Astrocyte (in vitro differentiated cells and primary cell): Measurements from ENCODE around the gene PIK3C3. TPM values are rescaled to one million over a fixed set of nuclear protein-coding genes. Genes with fewer than 3 reads are reported as not detected.
A peak's percentile ranks its signal among the peaks of the same experiment; 100 is the strongest.

Source experiments
- DNase-seq: peaks from one replicate; pipeline ENCODE4 v3.0.0-alpha.2; 2010; ENCODE audit warnings: low read depth
- FAIRE-seq: peaks from 2 replicates; lab custom pipeline; 2011; peaks lifted over from hg19 to GRCh38; lab: Jason Lieb, UNC
- H2AFZ ChIP-seq: 2 replicates; pipeline ENCODE4 v1.6.0; 2012; ENCODE audit warnings: low read depth, low read length, inconsistent platforms
- H3K27ac ChIP-seq: 2 replicates; pipeline ENCODE4 v1.5.1; 2011; ENCODE audit warnings: low read depth, low read length, inconsistent platforms
- H3K27me3 ChIP-seq: 2 replicates; pipeline ENCODE4 v1.6.0; 2011; ENCODE audit warnings: low read length, inconsistent platforms; ENCODE audit not compliant: insufficient read depth
- H3K36me3 ChIP-seq: 2 replicates; pipeline ENCODE4 v1.5.1; 2011; ENCODE audit warnings: low read length, inconsistent platforms; ENCODE audit not compliant: insufficient read depth
- H3K4me1 ChIP-seq: 2 replicates; pipeline ENCODE4 v1.5.1; 2011; ENCODE audit warnings: low read length, inconsistent platforms; ENCODE audit not compliant: insufficient read depth
- H3K4me2 ChIP-seq: 2 replicates; pipeline ENCODE4 v1.6.0; 2012; ENCODE audit warnings: low read length, inconsistent platforms
- H3K4me3 ChIP-seq: 2 replicates; pipeline ENCODE4 v1.5.1; 2011; ENCODE audit warnings: low read depth, mild to moderate bottlenecking, low read length, inconsistent platforms; ENCODE audit not compliant: insufficient read depth
- H3K79me2 ChIP-seq: 2 replicates; pipeline ENCODE4 v1.6.0; 2012; ENCODE audit warnings: mild to moderate bottlenecking, low read length, inconsistent platforms; ENCODE audit not compliant: insufficient read depth
- H3K9ac ChIP-seq: 2 replicates; pipeline ENCODE4 v1.6.0; 2012; ENCODE audit warnings: mild to moderate bottlenecking, low read length, inconsistent platforms
- H3K9me3 ChIP-seq: 2 replicates; pipeline ENCODE4 v1.5.1; 2012; ENCODE audit warnings: low read depth, mild to moderate bottlenecking, low read length, inconsistent platforms; ENCODE audit not compliant: insufficient read depth
- H4K20me1 ChIP-seq: 2 replicates; pipeline ENCODE4 v1.6.0; 2012; ENCODE audit warnings: low read length, inconsistent platforms; ENCODE audit not compliant: insufficient read depth
- H3K27ac Mint-ChIP-seq: one replicate; pipeline ENCODE4 v1.8.0; 2021; ENCODE audit warnings: mild to moderate bottlenecking, mixed read lengths; ENCODE audit not compliant: unreplicated experiment
- H3K27me3 Mint-ChIP-seq: one replicate; pipeline ENCODE4 v1.8.0; 2021; ENCODE audit warnings: low read depth, mixed read lengths; ENCODE audit not compliant: unreplicated experiment
- H3K36me3 Mint-ChIP-seq: one replicate; pipeline ENCODE4 v1.8.0; 2021; ENCODE audit warnings: low read depth, mixed read lengths; ENCODE audit not compliant: unreplicated experiment
- H3K4me1 Mint-ChIP-seq: one replicate; pipeline ENCODE4 v1.8.0; 2021; ENCODE audit warnings: low read depth, mixed read lengths; ENCODE audit not compliant: unreplicated experiment
- H3K4me3 Mint-ChIP-seq: one replicate; pipeline ENCODE4 v1.8.0; 2021; ENCODE audit warnings: mild to moderate bottlenecking, moderate library complexity, mixed read lengths; ENCODE audit not compliant: unreplicated experiment
- H3K9me3 Mint-ChIP-seq: one replicate; pipeline ENCODE4 v1.8.0; 2021; ENCODE audit warnings: mild to moderate bottlenecking, mixed read lengths; ENCODE audit not compliant: unreplicated experiment
- EZH2 ChIP-seq: IDR thresholded peaks from 2 replicates; pipeline ENCODE4 v1.6.1; 2012; ENCODE audit warnings: mild to moderate bottlenecking, low read length, inconsistent platforms; ENCODE audit not compliant: insufficient read depth
- total RNA-seq: library from RNA; stranded (reverse); gene quantifications from 2 replicates; pipeline ENCODE4 v1.2.1, GENCODE V29; 2021
- TF ChIP-seq, protein P1 (sequence below): IDR thresholded peaks from 2 replicates; pipeline ENCODE4 v1.5.1; 2011; ENCODE audit warnings: low read depth, mild to moderate bottlenecking, inconsistent platforms, low read length, moderate library complexity; ENCODE audit not compliant: insufficient read depth

PIK3C3 gene
- total RNA-seq, 1 donor from 2014 or later, result 106 TPM

- no peaks in the 10 kb centered on the region for H3K27me3 Mint-ChIP-seq
- H3K9ac ChIP-seq, result no peak overlapping the region
- no peaks in the 10 kb centered on the region for H3K36me3 ChIP-seq
- H3K4me2 ChIP-seq, result no peak overlapping the region
- H3K27ac ChIP-seq, result no peak overlapping the region
- FAIRE-seq (no peak), DNase-seq (no peak)
- no peaks in the 10 kb centered on the region for H3K27me3 ChIP-seq
- peaks cover 9% of the 10 kb centered on the region for H3K4me1 ChIP-seq
- H4K20me1 ChIP-seq, result no peaks in the 10 kb centered on the region
- H3K4me1 Mint-ChIP-seq, result peaks cover 17% of the 10 kb centered on the region
- H3K4me3 Mint-ChIP-seq, result no peak overlapping the region
- no peaks in the 10 kb centered on the region for H3K9me3 ChIP-seq
- H3K79me2 ChIP-seq, result no peaks in the 10 kb centered on the region
- no peaks in the 10 kb centered on the region for H3K36me3 Mint-ChIP-seq
- no peak for TF ChIP-seq EZH2
- TF ChIP-seq, protein P1, sequence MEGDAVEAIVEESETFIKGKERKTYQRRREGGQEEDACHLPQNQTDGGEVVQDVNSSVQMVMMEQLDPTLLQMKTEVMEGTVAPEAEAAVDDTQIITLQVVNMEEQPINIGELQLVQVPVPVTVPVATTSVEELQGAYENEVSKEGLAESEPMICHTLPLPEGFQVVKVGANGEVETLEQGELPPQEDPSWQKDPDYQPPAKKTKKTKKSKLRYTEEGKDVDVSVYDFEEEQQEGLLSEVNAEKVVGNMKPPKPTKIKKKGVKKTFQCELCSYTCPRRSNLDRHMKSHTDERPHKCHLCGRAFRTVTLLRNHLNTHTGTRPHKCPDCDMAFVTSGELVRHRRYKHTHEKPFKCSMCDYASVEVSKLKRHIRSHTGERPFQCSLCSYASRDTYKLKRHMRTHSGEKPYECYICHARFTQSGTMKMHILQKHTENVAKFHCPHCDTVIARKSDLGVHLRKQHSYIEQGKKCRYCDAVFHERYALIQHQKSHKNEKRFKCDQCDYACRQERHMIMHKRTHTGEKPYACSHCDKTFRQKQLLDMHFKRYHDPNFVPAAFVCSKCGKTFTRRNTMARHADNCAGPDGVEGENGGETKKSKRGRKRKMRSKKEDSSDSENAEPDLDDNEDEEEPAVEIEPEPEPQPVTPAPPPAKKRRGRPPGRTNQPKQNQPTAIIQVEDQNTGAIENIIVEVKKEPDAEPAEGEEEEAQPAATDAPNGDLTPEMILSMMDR, result no peak
- no peak overlapping the region for H3K4me3 ChIP-seq
- H2AFZ ChIP-seq, result no peak overlapping the region
- H3K27ac Mint-ChIP-seq, result no peak overlapping the region
- H3K9me3 Mint-ChIP-seq, result no peaks in the 10 kb centered on the region
These were observed 21.3 kb upstream of the PIK3C3 start for GRCh38 chr18:41933778-41934177.

DNA sequence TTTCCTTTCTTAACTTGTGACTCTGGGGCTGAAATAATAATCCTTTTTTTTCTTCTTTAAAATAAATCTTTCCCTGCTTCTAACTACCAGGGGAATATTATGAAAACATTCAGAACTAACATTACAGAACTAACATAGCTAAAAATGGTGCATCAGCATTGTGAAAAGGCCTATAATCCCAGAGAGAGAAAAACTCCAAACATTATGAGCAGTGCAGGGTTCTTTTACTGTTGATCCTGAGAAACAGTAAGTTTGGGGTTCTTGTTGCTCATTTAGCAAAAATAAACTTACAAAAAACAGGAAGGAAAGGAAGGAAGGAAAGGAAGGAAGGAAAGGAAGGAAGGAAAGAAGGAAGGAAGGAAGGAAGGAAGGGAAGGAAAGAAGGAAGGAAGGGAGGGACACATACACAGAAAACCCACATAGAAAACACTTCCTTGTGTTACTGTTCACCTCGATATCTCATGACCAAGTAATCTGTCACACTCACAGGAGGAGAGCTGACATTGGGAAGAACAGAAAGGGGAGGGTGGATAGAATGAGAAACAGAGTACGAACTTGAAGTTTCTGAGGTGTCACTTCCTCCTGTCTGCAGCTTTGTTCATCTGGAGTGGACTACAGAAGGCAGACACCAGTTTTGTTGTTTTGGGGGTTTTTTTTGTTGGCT is 18.4 kb upstream of the PIK3C3 start:
- Histone ChIP-seq H3K27me3 (no peaks in the 10 kb centered on the region), H2AFZ (peak overlapping the region; percentile 62), H3K9ac (no peak overlapping the region), H3K79me2 (no peaks in the 10 kb centered on the region), H3K4me3 (no peak overlapping the region), H3K9me3 (no peaks in the 10 kb centered on the region), H3K27ac (no peak overlapping the region), H3K4me2 (peak overlapping the region; percentile 35), H3K36me3 (no peaks in the 10 kb centered on the region), H3K4me1 (peaks cover 35% of the 10 kb centered on the region), H4K20me1 (no peaks in the 10 kb centered on the region)
- DNase-seq (no peak), FAIRE-seq (no peak)
- Mint-ChIP-seq H3K9me3 (no peaks in the 10 kb centered on the region), H3K27me3 (no peaks in the 10 kb centered on the region), H3K4me3 (no peak overlapping the region), H3K36me3 (no peaks in the 10 kb centered on the region), H3K4me1 (peaks cover 41% of the 10 kb centered on the region), H3K27ac (peak overlapping the region; percentile 69)
- no peak for TF ChIP-seq EZH2
- TF ChIP-seq, protein P1, result no peak

- TF ChIP-seq EZH2, result no peak
- TF ChIP-seq, protein P1, result peak; percentile 37
- Histone ChIP-seq H3K27me3 (no peaks in the 10 kb centered on the region), H3K9me3 (no peaks in the 10 kb centered on the region), H3K36me3 (no peaks in the 10 kb centered on the region), H3K4me2 (peak overlapping the region; percentile 43), H2AFZ (no peak overlapping the region), H3K9ac (peak overlapping the region; percentile 48), H3K27ac (peak overlapping the region; percentile 84), H3K79me2 (no peaks in the 10 kb centered on the region), H3K4me1 (peaks cover 35% of the 10 kb centered on the region), H3K4me3 (no peak overlapping the region), H4K20me1 (no peaks in the 10 kb centered on the region)
- Mint-ChIP-seq H3K4me3 (no peak overlapping the region), H3K27ac (peak overlapping the region; percentile 99), H3K9me3 (no peaks in the 10 kb centered on the region), H3K4me1 (peaks cover 48% of the 10 kb centered on the region), H3K36me3 (no peaks in the 10 kb centered on the region), H3K27me3 (no peaks in the 10 kb centered on the region)
- FAIRE-seq (peak; percentile 95), DNase-seq (peak; percentile 96)
These were observed 16.6 kb upstream of the PIK3C3 start for GRCh38 chr18:41938445-41938844.
